Activated T-helper 17 cell treated with anti-CD3 and anti-CD28 coated beads, Interleukin-2, amount 50 U/mL, for 72 hours (primary cell): ENCODE measurements around the gene PSD. TPM values are rescaled to one million over a fixed set of nuclear protein-coding genes. Genes with fewer than 3 reads are reported as not detected.

ENCODE experiments used
- ATAC-seq: fragments of 150-1000 bp; cut with Tn5 transposase; replicated peaks from 2 replicates; pipeline ENCODE4 v1.10.0; 2021; ENCODE audit warnings: mild to moderate bottlenecking, moderate library complexity
- H3K27ac Mint-ChIP-seq: one replicate; pipeline ENCODE4 v1.8.0; 2022; ENCODE audit warnings: mixed read lengths
- H3K27me3 Mint-ChIP-seq: one replicate; pipeline ENCODE4 v1.8.0; 2022; ENCODE audit warnings: mixed read lengths
- H3K36me3 Mint-ChIP-seq: one replicate; pipeline ENCODE4 v1.8.0; 2022; ENCODE audit warnings: low read depth, mild to moderate bottlenecking, mixed read lengths
- H3K4me1 Mint-ChIP-seq: one replicate; pipeline ENCODE4 v1.8.0; 2022; ENCODE audit warnings: mixed read lengths
- H3K4me3 Mint-ChIP-seq: one replicate; pipeline ENCODE4 v1.8.0; 2022; ENCODE audit warnings: mild to moderate bottlenecking, mixed read lengths
- H3K9me3 Mint-ChIP-seq: one replicate; pipeline ENCODE4 v1.8.0; 2022; ENCODE audit warnings: mixed read lengths
- total RNA-seq, 2 donors: library from RNA; stranded (reverse); gene quantifications; one replicate each; pipeline ENCODE4 v1.2.3, GENCODE V29; 2022

The PSD gene
- total RNA-seq, 2 donors from 2014 or later: 3.0 to 8.0 TPM

- H3K9me3 Mint-ChIP-seq: no peaks in the 10 kb centered on the region
- no peak overlapping the region for H3K27ac Mint-ChIP-seq
- H3K36me3 Mint-ChIP-seq: peaks cover 50% of the 10 kb centered on the region
- no peaks in the 10 kb centered on the region for H3K27me3 Mint-ChIP-seq
- H3K4me3 Mint-ChIP-seq: no peak overlapping the region
- no peak for ATAC-seq
- no peaks in the 10 kb centered on the region for H3K4me1 Mint-ChIP-seq
Observed at GRCh38 chr10:102382871-102383270, 35.7 kb downstream of the PSD start.

- Mint-ChIP-seq H3K27ac (peak overlapping the region; percentile 54), H3K9me3 (no peaks in the 10 kb centered on the region), H3K27me3 (no peaks in the 10 kb centered on the region), H3K36me3 (peaks cover 57% of the 10 kb centered on the region), H3K4me1 (no peaks in the 10 kb centered on the region), H3K4me3 (no peak overlapping the region)
- no peak for ATAC-seq
Observed at GRCh38 chr10:102381983-102382382, 36.6 kb downstream of the PSD start.

DNA sequence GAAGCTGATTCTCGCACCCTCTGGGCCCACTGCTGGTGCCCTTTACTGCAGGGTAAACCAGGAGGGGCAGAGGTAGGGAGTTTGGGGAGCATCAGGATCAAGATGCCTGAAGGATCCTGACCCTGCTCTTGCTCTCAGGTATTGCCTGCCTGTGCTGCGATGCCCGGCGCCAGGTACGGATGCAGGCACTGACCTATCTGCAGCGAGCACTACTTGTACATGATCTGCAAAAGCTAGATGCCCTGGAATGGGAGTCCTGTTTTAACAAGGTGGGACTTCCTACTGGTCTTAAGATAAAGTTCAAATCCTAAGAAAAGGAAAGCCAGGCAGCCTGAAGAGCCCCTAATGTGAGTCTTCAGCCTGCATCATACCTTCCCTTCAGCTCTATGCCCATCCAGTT, 39.2 kb downstream of the PSD start:
- no peaks in the 10 kb centered on the region for H3K4me1 Mint-ChIP-seq
- H3K9me3 Mint-ChIP-seq: no peaks in the 10 kb centered on the region
- ATAC-seq: no peak
- H3K27ac Mint-ChIP-seq: no peak overlapping the region
- H3K36me3 Mint-ChIP-seq: peaks cover 79% of the 10 kb centered on the region
- no peak overlapping the region for H3K4me3 Mint-ChIP-seq
- no peaks in the 10 kb centered on the region for H3K27me3 Mint-ChIP-seq

DNA sequence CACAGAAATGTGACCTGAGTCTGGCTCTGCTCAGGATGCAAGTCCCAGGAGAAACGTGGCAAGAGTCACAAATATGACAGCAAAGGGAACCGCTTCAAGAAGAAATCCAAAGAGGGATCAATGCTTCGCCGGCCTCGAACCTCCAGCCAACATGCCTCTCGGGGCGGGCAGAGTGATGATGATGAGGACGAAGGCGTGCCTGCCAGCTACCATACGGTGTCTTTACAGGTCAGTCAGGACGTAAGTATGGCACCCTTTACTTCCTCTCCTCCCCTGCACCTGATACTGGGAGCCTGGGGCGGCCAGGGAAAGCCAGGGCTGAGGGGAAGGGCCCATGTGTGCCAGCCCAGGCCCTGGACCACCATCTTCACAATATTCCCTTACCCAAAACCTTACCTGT, 41.7 kb downstream of the PSD start:
- Mint-ChIP-seq H3K27ac (no peak overlapping the region), H3K36me3 (peaks cover 94% of the 10 kb centered on the region), H3K4me1 (no peaks in the 10 kb centered on the region), H3K4me3 (no peak overlapping the region), H3K9me3 (no peaks in the 10 kb centered on the region), H3K27me3 (no peaks in the 10 kb centered on the region)
- ATAC-seq: no peak

GRCh38 chr10:102375867-102376266, 42.7 kb downstream of the PSD start:
- Mint-ChIP-seq H3K27me3 (no peaks in the 10 kb centered on the region), H3K4me3 (no peak overlapping the region), H3K36me3 (peaks cover 94% of the 10 kb centered on the region), H3K4me1 (no peaks in the 10 kb centered on the region), H3K27ac (no peak overlapping the region), H3K9me3 (no peaks in the 10 kb centered on the region)
- no peak for ATAC-seq

DNA sequence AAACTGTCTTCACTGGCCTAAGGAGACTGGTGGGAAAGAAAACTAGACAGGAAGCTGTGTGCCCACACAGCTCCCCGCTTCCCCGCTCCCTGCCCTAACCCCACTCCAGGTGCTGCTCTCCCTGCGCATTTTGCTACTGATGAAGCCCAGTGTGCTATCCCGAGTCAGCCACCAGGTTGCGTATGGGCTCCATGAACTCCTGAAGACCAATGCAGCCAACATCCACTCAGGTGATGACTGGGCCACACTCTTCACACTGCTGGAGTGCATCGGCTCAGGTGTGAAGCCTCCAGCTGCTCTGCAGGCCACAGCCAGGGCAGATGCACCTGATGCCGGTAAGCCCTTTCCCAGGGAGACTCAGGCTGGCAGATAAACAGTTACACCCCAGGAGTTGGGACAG, 43.3 kb downstream of the PSD start:
- Mint-ChIP-seq H3K27ac (no peak overlapping the region), H3K27me3 (no peaks in the 10 kb centered on the region), H3K4me3 (no peak overlapping the region), H3K4me1 (no peaks in the 10 kb centered on the region), H3K9me3 (no peaks in the 10 kb centered on the region), H3K36me3 (peaks cover 94% of the 10 kb centered on the region)
- no peak for ATAC-seq

DNA sequence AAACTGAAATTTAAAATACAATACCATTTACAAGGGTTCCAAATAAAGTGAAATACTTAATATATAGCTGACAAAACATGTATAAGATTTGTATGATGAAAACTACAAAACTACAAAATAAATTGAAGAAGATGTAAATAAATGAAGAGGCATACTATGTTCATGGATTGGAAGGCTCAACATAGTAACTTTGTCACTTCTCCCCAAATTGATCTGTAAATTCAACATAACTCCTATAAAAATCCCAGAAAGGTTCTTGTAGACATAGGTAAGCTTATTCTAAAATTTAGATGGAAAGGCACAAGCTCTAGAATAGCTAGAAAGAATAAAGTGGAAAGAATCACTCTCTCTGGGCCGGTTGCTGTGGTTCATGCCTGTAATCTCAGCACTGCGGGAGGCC, 47.3 kb downstream of the PSD start:
- Mint-ChIP-seq H3K4me3 (no peak overlapping the region), H3K4me1 (no peaks in the 10 kb centered on the region), H3K9me3 (no peaks in the 10 kb centered on the region), H3K27me3 (no peaks in the 10 kb centered on the region), H3K36me3 (peaks cover 93% of the 10 kb centered on the region), H3K27ac (no peak overlapping the region)
- no peak for ATAC-seq

DNA sequence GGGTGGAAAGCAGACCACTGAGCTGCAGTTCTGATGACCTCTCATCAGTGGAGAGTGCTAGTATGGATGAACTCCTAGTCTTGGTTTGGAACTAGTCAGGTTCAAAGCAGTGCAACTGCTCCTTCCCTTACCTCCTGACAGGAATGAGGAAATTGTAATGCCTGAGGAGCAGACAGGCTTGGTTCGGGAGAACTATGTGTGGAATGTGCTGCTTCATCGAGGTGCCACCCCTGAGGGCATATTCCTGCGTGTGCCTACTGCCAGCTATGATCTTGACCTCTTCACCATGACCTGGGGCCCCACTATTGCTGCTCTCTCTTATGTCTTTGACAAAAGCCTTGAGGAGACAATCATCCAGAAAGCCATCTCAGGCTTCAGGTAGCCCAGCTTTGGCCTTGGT, 50.5 kb downstream of the PSD start:
- ATAC-seq: no peak
- peaks cover 92% of the 10 kb centered on the region for H3K36me3 Mint-ChIP-seq
- H3K4me3 Mint-ChIP-seq: no peak overlapping the region
- no peaks in the 10 kb centered on the region for H3K9me3 Mint-ChIP-seq
- no peaks in the 10 kb centered on the region for H3K27me3 Mint-ChIP-seq
- peak overlapping the region; percentile 25 for H3K27ac Mint-ChIP-seq
- H3K4me1 Mint-ChIP-seq: no peaks in the 10 kb centered on the region

DNA sequence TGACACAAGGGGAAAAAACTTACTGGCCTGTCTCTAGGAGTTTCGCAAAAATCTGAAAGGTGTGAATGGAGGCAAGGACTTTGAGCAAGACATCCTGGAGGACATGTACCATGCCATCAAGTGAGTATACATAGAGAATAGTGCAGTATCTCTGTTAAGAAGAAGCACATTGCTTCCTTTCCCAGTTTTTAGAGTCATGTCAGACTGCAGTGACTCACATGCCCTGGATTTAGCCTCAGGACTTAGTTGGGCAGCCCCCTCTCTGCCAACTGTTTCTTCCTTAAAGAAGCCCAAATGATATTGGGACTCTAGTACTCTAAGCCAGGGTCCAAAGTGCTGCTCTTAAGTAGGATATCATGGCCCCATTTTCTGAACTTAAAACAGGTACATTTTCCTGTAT, 51.1 kb downstream of the PSD start:
- peaks cover 92% of the 10 kb centered on the region for H3K36me3 Mint-ChIP-seq

DNA sequence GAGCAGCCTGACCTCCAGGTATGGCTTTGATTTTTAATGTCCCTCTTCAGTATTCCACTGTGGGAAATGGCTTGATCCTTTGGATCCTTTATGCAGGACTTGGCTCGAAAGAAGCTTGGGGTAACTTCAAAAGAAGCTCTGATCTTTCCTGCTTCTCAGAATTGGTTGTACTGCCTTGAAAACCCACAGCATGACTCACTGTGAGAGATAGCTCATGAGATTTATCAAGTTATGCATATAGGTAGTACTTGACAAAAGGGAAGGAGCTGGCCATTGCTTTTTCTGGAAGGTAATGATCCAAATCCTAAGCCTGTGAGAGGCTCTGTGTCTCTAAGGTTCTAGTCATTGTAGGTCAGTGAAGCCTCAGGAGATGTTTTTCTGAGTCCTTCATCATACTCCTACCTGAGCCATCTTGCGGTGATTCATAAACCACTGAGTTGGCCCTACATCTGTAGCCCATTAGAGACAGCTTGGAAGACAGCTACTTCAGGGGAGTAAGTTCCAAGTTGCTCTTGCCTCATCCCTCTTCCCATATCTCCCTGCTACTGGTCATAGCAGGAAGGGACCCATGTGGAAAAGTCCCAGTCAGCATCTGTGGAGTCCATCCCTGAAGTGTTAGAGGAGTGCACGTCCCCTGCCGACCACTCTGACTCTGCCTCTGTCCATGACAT, 59.7 kb downstream of the PSD start:
- Mint-ChIP-seq H3K9me3 (no peaks in the 10 kb centered on the region), H3K27me3 (no peaks in the 10 kb centered on the region), H3K27ac (peak overlapping the region; percentile 70), H3K4me3 (no peak overlapping the region), H3K36me3 (peaks cover 98% of the 10 kb centered on the region), H3K4me1 (peaks cover 11% of the 10 kb centered on the region)
- ATAC-seq: peak; percentile 95

More for the DNA sequence above, 51.1 kb downstream of the PSD start:
- H3K4me1 Mint-ChIP-seq: no peaks in the 10 kb centered on the region
- peak overlapping the region; percentile 36 for H3K27ac Mint-ChIP-seq
- no peak overlapping the region for H3K4me3 Mint-ChIP-seq
- ATAC-seq: no peak
- H3K27me3 Mint-ChIP-seq: no peaks in the 10 kb centered on the region
- H3K9me3 Mint-ChIP-seq: no peaks in the 10 kb centered on the region

DNA sequence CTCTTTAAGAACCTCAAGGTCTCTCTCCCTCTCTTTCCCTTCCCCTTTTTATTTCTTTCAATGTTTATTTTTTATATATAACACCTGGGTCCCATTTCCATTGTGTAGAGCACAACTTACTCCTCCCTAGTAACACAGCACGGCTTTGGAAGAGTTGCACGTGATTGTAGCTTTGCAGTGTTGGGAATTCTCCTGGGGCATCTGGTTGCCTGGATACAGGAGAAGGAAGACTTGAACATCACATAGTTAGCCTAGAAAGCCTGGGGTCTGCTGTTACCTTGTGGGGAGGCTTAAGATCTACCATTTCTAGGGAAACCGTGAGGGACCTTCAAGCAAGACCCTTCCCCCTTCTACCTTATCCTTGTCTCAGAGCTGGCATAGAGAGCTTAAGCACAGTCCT, 64.1 kb downstream of the PSD start:
- Mint-ChIP-seq H3K27me3 (no peaks in the 10 kb centered on the region), H3K27ac (no peak overlapping the region), H3K4me1 (peaks cover 11% of the 10 kb centered on the region), H3K4me3 (no peak overlapping the region), H3K9me3 (no peaks in the 10 kb centered on the region), H3K36me3 (peaks cover 89% of the 10 kb centered on the region)
- ATAC-seq: no peak

Other genes starting within 250 kb of the PSD start
- under 1 TPM; 0.24 to 0.32 TPM for gene ELOVL3, start 192.5 kb downstream of the PSD start, total RNA-seq
- gene PITX3, start 177.3 kb downstream of the PSD start, total RNA-seq: under 1 TPM in 1 of 2 donors, not detected in 1; 0.17 TPM
- 10 to 100 TPM; 28.5 to 38.9 TPM for gene GBF1, start 173.3 kb downstream of the PSD start, total RNA-seq
- gene NFKB2, start 23.1 kb downstream of the PSD start, total RNA-seq: 100 to 1,000 TPM; 192 to 372 TPM
- 10 to 100 TPM; 12.6 to 15.4 TPM for gene FBXL15, start 2.1 kb upstream of the PSD start, total RNA-seq
- gene CUEDC2, start 13.8 kb upstream of the PSD start, total RNA-seq: 10 to 100 TPM; 53.3 to 58.5 TPM
- under 1 TPM; 0.29 to 0.39 TPM for gene C10orf95, start 32.8 kb upstream of the PSD start, total RNA-seq
- 10 to 100 TPM; 43.0 to 74.4 TPM for gene ACTR1A, start 83.9 kb upstream of the PSD start, total RNA-seq
- 10 to 100 TPM; 11.1 to 16.2 TPM for gene SUFU, start 85.2 kb upstream of the PSD start, total RNA-seq
- 10 to 100 TPM; 60.0 to 73.9 TPM for gene TRIM8, start 225.7 kb upstream of the PSD start, total RNA-seq